HepG2 (cell line): ENCODE measurements around the gene ZBTB7A. TPM values are rescaled to one million over a fixed set of nuclear protein-coding genes. Genes with fewer than 3 reads are reported as not detected.
A peak's percentile ranks its signal among the peaks of the same experiment; 100 is the strongest.

Experiments
- HMG20B ChIP-seq: conservative IDR thresholded peaks from 2 replicates; pipeline ENCODE4 v1.6.1; 2016; ENCODE audit warnings: missing genetic modification reagents, missing compliant biosample characterization
- MAFF ChIP-seq: IDR thresholded peaks from 2 replicates; pipeline ENCODE4 v1.6.1; 2011; ENCODE audit warnings: low read depth, low read length, improper control_type of control experiment
- MAZ ChIP-seq, 2 experiments: sonication (generic) in 1 of 2; formaldehyde crosslinking in 1 of 2; IDR thresholded peaks; 2 replicates each; pipeline versions ENCODE4 v1.5.0 to v1.6.1; 2012 to 2020; ENCODE audit warnings: low read depth in 2 of 2, mild to moderate bottlenecking in 2 of 2, borderline replicate concordance in 1 of 2, improper control_type of control experiment in 1 of 2, low read length in 1 of 2, missing genetic modification reagents in 1 of 2, moderate library complexity in 1 of 2
- MBD4 ChIP-seq: IDR thresholded peaks from 2 replicates; pipeline ENCODE4 v1.6.1; 2012; ENCODE audit warnings: low read length, inconsistent platforms, borderline replicate concordance
- RNF219 ChIP-seq: sonication (generic); formaldehyde crosslinking; IDR thresholded peaks from 2 replicates; pipeline ENCODE4 v1.5.0; 2020; ENCODE audit warnings: mild to moderate bottlenecking, missing genetic modification reagents
- ZBTB14 ChIP-seq: sonication (generic); formaldehyde crosslinking; IDR thresholded peaks from 2 replicates; pipeline ENCODE4 v1.4.0; 2020; ENCODE audit warnings: missing genetic modification reagents
- ZMYM4 ChIP-seq: sonication (generic); formaldehyde crosslinking; IDR thresholded peaks from 2 replicates; pipeline ENCODE4 v1.8.1; 2023; ENCODE audit warnings: mild to moderate bottlenecking, missing genetic modification reagents
- ZNF10 ChIP-seq: sonication (generic); formaldehyde crosslinking; IDR thresholded peaks from 2 replicates; pipeline ENCODE4 v1.4.0; 2020; ENCODE audit warnings: mild to moderate bottlenecking, low read depth, missing genetic modification reagents, borderline replicate concordance
- ZNF274 ChIP-seq: sonication (generic); formaldehyde crosslinking; IDR thresholded peaks from 2 replicates; pipeline ENCODE4 v1.5.1; 2020; ENCODE audit warnings: mild to moderate bottlenecking, missing genetic modification reagents
- ZNF562 ChIP-seq: sonication (generic); formaldehyde crosslinking; IDR thresholded peaks from 2 replicates; pipeline ENCODE4 v1.8.0; 2022; ENCODE audit warnings: missing genetic modification reagents, borderline replicate concordance
- polyA plus RNA-seq, 8 experiments: library from polyadenylated mRNA; depleted of rRNA in 3 of 8; stranded (reverse) in 7 of 8; unstranded in 1 of 8; fragments of >200 nt; fragmentation: Illumina TruSeq in 4 of 8; extraction: Trizol in 4 of 8; gene quantifications; 2 replicates each; pipeline versions ENCODE4 v1.2.1 to v1.2.3, GENCODE V29; 2011 to 2016; ENCODE audit warnings: low read depth in 4 of 8, missing spikeins in 1 of 8, mixed read lengths in 1 of 8; ENCODE audit not compliant: insufficient read depth in 1 of 8
- total RNA-seq, 5 experiments: library from RNA; depleted of rRNA; stranded (reverse); fragments of >200 nt; fragmentation: Illumina TruSeq; extraction: Trizol; gene quantifications; 2 replicates each; pipeline ENCODE4 v1.2.3, GENCODE V29; 2016; ENCODE audit warnings: low read depth in 1 of 5
- TF ChIP-seq, protein P1 (sequence below): sonication (generic); IDR thresholded peaks from 2 replicates; pipeline ENCODE4 v1.6.1; 2016; ENCODE audit warnings: low read depth, borderline replicate concordance
- TF ChIP-seq, protein P2 (sequence below): sonication (generic); formaldehyde crosslinking; IDR thresholded peaks from 2 replicates; pipeline ENCODE4 v1.4.0; 2020; ENCODE audit warnings: mild to moderate bottlenecking, missing genetic modification reagents
- TF ChIP-seq, protein P3 (sequence below): sonication (generic); formaldehyde crosslinking; IDR thresholded peaks from 2 replicates; pipeline ENCODE4 v1.4.0; 2020; ENCODE audit warnings: mild to moderate bottlenecking, missing genetic modification reagents

ZBTB7A gene
- total and polyA plus RNA-seq, 2 of the 13 experiments (the other 11 are each of a cell fraction or from before 2014, with no cell fraction given) = 3.6 to 4.0 TPM

- TF ChIP-seq, protein P1, sequence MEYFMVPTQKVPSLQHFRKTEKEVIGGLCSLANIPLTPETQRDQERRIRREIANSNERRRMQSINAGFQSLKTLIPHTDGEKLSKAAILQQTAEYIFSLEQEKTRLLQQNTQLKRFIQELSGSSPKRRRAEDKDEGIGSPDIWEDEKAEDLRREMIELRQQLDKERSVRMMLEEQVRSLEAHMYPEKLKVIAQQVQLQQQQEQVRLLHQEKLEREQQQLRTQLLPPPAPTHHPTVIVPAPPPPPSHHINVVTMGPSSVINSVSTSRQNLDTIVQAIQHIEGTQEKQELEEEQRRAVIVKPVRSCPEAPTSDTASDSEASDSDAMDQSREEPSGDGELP = no peak
- TF ChIP-seq ZNF10 (no peak), MAFF (no peak), RNF219 (CRISPR knock-in tag) (no peak), MBD4 (no peak), ZMYM4 (CRISPR knock-in tag) (no peak; the same call in 1 of the 2 replicates), HMG20B (CRISPR knock-in tag) (no peak), ZNF562 (CRISPR knock-in tag) (no peak), ZBTB14 (CRISPR knock-in tag) (no peak), MAZ (IDR thresholded peaks at IDR 0.05; ENCODE audit: borderline replicate concordance, low read depth, low read length) (no peak), MAZ (CRISPR knock-in tag; IDR thresholded peaks at IDR 0.05; ENCODE audit: low read depth) (no peak), ZNF274 (CRISPR knock-in tag) (no peak)
- TF ChIP-seq, protein P2, sequence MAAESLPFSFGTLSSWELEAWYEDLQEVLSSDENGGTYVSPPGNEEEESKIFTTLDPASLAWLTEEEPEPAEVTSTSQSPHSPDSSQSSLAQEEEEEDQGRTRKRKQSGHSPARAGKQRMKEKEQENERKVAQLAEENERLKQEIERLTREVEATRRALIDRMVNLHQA (CRISPR knock-in tag) = no peak
- TF ChIP-seq, protein P3, sequence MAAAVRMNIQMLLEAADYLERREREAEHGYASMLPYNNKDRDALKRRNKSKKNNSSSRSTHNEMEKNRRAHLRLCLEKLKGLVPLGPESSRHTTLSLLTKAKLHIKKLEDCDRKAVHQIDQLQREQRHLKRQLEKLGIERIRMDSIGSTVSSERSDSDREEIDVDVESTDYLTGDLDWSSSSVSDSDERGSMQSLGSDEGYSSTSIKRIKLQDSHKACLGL (CRISPR knock-in tag) = 0 out of 2 replicates have a peak, but pooled peaks have one; percentile 13
- TF ChIP-seq, all 625 proteins: peak for 29
Observed at GRCh38 chr19:4052993-4053422, 13.7 kb downstream of the ZBTB7A start (continued).
